K562 (cell line): ENCODE data around the gene COL25A1. TPM values are rescaled to one million over a fixed set of nuclear protein-coding genes. Genes with fewer than 3 reads are reported as not detected.

Experiments
- BACH1 ChIP-seq: fragments of 200-800 bp; sonication (Bioruptor generic); IDR thresholded peaks from 2 replicates; pipeline ENCODE4 v1.6.1; 2016; ENCODE audit warnings: missing genetic modification characterization, missing compliant biosample characterization
- CBX2 ChIP-seq: fragments of 200-600 bp; sonication (generic); IDR thresholded peaks from one replicate; pipeline ENCODE4 v1.6.1; 2012; ENCODE audit warnings: mild to moderate bottlenecking, low read length, inconsistent platforms; ENCODE audit not compliant: insufficient read depth, poor library complexity, severe bottlenecking
- GABPB1 ChIP-seq: sonication (generic); formaldehyde crosslinking; IDR thresholded peaks from 2 replicates; pipeline ENCODE4 v1.8.0; 2022; ENCODE audit warnings: mild to moderate bottlenecking, missing genetic modification reagents
- HES1 ChIP-seq: fragments of 450-650 bp; IDR thresholded peaks from 2 replicates; pipeline ENCODE4 v1.6.1; 2016; ENCODE audit warnings: low read depth, mild to moderate bottlenecking, moderate library complexity
- HMBOX1 ChIP-seq: sonication (generic); IDR thresholded peaks from 2 replicates; pipeline ENCODE4 v1.6.1; 2016
- HSF4 ChIP-seq: fragments of 250-450 bp; sonication (Bioruptor Pico); IDR thresholded peaks from 2 replicates; pipeline ENCODE4 v2.1.2; 2022; ENCODE audit warnings: mild to moderate bottlenecking, moderate library complexity, borderline replicate concordance
- KAT8 ChIP-seq: fragments of 450-650 bp; IDR thresholded peaks from 2 replicates; pipeline ENCODE4 v1.6.1; 2016; ENCODE audit warnings: low read depth, mild to moderate bottlenecking
- MLLT1 ChIP-seq, 2 experiments: fragments of 450-650 bp; IDR thresholded peaks; 2 replicates each; pipeline ENCODE4 v1.6.1; 2016
- NFIC ChIP-seq: fragments of 450-650 bp; IDR thresholded peaks from 2 replicates; pipeline ENCODE4 v1.6.1; 2017; ENCODE audit warnings: mild to moderate bottlenecking, inconsistent platforms
- POU5F1 ChIP-seq: fragments of 150-350 bp; IDR thresholded peaks from 2 replicates; pipeline ENCODE4 v1.6.1; 2014; ENCODE audit warnings: borderline replicate concordance, low read length, low read depth, mild to moderate bottlenecking; ENCODE audit not compliant: partially characterized antibody
- SNIP1 ChIP-seq: fragments of 450-650 bp; IDR thresholded peaks from 2 replicates; pipeline ENCODE4 v1.7.1; 2017; ENCODE audit warnings: low read depth, mild to moderate bottlenecking
- VEZF1 ChIP-seq: fragments of 200-800 bp; sonication (Bioruptor generic); IDR thresholded peaks from 2 replicates; pipeline ENCODE4 v1.6.1; 2017; ENCODE audit warnings: missing genetic modification characterization, missing compliant biosample characterization
- ZNF518B ChIP-seq: fragments of 250-450 bp; sonication (Bioruptor Pico); IDR thresholded peaks from 2 replicates; pipeline ENCODE4 v1.5.0; 2021; ENCODE audit warnings: mild to moderate bottlenecking, moderate library complexity
- ZNF696 ChIP-seq: fragments of 250-450 bp; sonication (Bioruptor Pico); conservative IDR thresholded peaks from 2 replicates; pipeline ENCODE4 v1.4.0; 2020; ENCODE audit warnings: mild to moderate bottlenecking, moderate library complexity
- polyA plus RNA-seq, 8 experiments: library from polyadenylated mRNA; depleted of rRNA in 4 of 8; stranded (reverse) in 5 of 8; unstranded in 3 of 8; fragments of >200 nt; fragmentation: Nextera tagmentation in 2 of 8; fragmentation: Illumina TruSeq in 1 of 8; extraction: Ambion mirVana in 2 of 8; extraction: Trizol in 1 of 8; gene quantifications; 2 replicates each; pipeline versions ENCODE4 v1.2.1 to v1.2.3, GENCODE V29; 2011 to 2014; ENCODE audit warnings: inconsistent platforms in 1 of 8, missing spikeins in 1 of 8
- total RNA-seq, 7 experiments: library from RNA; depleted of rRNA in 6 of 7; stranded (reverse); fragments of >200 nt in 6 of 7; fragmentation: Illumina TruSeq in 2 of 7; extraction: Trizol in 2 of 7; gene quantifications; 2 replicates each; pipeline versions ENCODE4 v1.2.1 to v1.2.3, GENCODE V29; 2011 to 2021; ENCODE audit warnings: low replicate concordance in 1 of 7
- TF ChIP-seq, protein P1 (sequence below): fragments of 250-450 bp; sonication (Bioruptor Pico); IDR thresholded peaks from 2 replicates; pipeline ENCODE4 v1.8.0; 2021; ENCODE audit warnings: moderate library complexity, mild to moderate bottlenecking, inconsistent platforms
- TF ChIP-seq, protein P2 (sequence below): fragments of 250-450 bp; sonication (Bioruptor Pico); IDR thresholded peaks from 2 replicates; pipeline ENCODE4 v1.8.0; 2021; ENCODE audit warnings: mild to moderate bottlenecking, moderate library complexity

COL25A1 gene
- total and polyA plus RNA-seq, 9 of the 15 experiments (the other 6 are each of a cell fraction or from before 2014, with no cell fraction given), result 0.03 to 0.62 (median 0.27) TPM

GRCh38 chr4:109027016-109027500 lies 275.4 kb downstream of the COL25A1 start (continued):
- TF ChIP-seq, protein P1, sequence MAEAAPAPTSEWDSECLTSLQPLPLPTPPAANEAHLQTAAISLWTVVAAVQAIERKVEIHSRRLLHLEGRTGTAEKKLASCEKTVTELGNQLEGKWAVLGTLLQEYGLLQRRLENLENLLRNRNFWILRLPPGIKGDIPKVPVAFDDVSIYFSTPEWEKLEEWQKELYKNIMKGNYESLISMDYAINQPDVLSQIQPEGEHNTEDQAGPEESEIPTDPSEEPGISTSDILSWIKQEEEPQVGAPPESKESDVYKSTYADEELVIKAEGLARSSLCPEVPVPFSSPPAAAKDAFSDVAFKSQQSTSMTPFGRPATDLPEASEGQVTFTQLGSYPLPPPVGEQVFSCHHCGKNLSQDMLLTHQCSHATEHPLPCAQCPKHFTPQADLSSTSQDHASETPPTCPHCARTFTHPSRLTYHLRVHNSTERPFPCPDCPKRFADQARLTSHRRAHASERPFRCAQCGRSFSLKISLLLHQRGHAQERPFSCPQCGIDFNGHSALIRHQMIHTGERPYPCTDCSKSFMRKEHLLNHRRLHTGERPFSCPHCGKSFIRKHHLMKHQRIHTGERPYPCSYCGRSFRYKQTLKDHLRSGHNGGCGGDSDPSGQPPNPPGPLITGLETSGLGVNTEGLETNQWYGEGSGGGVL, result no peak
- no peak for TF ChIP-seq HMBOX1
- TF ChIP-seq VEZF1, result peak; percentile 60
- TF ChIP-seq HSF4 (CRISPR knock-in tag), result no peak
- TF ChIP-seq NFIC, result peak; percentile 55; the same call in 1 of the 2 replicates
- TF ChIP-seq, protein P2, sequence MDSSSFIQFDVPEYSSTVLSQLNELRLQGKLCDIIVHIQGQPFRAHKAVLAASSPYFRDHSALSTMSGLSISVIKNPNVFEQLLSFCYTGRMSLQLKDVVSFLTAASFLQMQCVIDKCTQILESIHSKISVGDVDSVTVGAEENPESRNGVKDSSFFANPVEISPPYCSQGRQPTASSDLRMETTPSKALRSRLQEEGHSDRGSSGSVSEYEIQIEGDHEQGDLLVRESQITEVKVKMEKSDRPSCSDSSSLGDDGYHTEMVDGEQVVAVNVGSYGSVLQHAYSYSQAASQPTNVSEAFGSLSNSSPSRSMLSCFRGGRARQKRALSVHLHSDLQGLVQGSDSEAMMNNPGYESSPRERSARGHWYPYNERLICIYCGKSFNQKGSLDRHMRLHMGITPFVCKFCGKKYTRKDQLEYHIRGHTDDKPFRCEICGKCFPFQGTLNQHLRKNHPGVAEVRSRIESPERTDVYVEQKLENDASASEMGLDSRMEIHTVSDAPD, result no peak
- no peak for TF ChIP-seq GABPB1 (CRISPR knock-in tag)
- TF ChIP-seq HES1, result no peak
- peak in 1 of 2 experiments; percentile 50; a peak in 1 of 4 replicates for TF ChIP-seq MLLT1 (IDR thresholded peaks at IDR 0.05)
- no peak for TF ChIP-seq ZNF696
- no peak for TF ChIP-seq CBX2
- TF ChIP-seq POU5F1, result no peak
- no peak for TF ChIP-seq BACH1 (tag)
- no peak for TF ChIP-seq KAT8
- no peak for TF ChIP-seq SNIP1
- no peak for TF ChIP-seq ZNF518B (CRISPR knock-in tag)
